Hematopoietic multipotent progenitor cell treated with erythropoietin and hydrocortisone succinate and interleukin-3 and kit ligand, for 8 days (in vitro differentiated cells): ENCODE data around the gene SLCO2B1.
"Not testable (repeated sequence)": the region's sequence is repeated elsewhere in the genome, so short reads cannot be mapped to it uniquely, and the experiment has no call there.

ENCODE experiments used
- DNase-seq: peaks from one replicate; pipeline ENCODE4 v3.0.0-alpha.2; 2015

SLCO2B1 gene, protein sequence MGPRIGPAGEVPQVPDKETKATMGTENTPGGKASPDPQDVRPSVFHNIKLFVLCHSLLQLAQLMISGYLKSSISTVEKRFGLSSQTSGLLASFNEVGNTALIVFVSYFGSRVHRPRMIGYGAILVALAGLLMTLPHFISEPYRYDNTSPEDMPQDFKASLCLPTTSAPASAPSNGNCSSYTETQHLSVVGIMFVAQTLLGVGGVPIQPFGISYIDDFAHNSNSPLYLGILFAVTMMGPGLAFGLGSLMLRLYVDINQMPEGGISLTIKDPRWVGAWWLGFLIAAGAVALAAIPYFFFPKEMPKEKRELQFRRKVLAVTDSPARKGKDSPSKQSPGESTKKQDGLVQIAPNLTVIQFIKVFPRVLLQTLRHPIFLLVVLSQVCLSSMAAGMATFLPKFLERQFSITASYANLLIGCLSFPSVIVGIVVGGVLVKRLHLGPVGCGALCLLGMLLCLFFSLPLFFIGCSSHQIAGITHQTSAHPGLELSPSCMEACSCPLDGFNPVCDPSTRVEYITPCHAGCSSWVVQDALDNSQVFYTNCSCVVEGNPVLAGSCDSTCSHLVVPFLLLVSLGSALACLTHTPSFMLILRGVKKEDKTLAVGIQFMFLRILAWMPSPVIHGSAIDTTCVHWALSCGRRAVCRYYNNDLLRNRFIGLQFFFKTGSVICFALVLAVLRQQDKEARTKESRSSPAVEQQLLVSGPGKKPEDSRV

DNA sequence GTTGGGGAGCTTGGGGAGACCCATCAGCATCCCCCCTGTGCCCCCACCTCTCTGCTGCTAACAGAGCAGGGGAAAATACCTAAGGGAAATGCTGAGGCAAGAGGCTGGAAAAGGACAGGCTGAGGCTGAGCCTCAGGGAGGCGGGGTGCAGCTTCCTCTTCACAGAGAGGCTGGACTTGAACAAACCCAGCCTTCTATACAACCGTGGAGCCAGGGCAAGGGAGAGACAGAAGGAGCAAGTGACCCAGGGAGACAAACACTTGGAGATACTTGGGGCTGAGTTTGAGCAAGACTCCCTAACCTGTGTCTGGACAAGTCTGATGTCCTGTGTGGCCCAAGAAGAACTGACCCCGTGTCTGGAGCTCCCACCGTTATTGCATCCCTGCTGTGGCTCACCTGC is at the start of gene SLCO2B1:
Gene SLCO2B1 (plus strand): TSS at position 229 of the 400 bp plus-strand sequence. CDS start 275 bp downstream, outside the sequence.
- no peak for DNase-seq

DNA sequence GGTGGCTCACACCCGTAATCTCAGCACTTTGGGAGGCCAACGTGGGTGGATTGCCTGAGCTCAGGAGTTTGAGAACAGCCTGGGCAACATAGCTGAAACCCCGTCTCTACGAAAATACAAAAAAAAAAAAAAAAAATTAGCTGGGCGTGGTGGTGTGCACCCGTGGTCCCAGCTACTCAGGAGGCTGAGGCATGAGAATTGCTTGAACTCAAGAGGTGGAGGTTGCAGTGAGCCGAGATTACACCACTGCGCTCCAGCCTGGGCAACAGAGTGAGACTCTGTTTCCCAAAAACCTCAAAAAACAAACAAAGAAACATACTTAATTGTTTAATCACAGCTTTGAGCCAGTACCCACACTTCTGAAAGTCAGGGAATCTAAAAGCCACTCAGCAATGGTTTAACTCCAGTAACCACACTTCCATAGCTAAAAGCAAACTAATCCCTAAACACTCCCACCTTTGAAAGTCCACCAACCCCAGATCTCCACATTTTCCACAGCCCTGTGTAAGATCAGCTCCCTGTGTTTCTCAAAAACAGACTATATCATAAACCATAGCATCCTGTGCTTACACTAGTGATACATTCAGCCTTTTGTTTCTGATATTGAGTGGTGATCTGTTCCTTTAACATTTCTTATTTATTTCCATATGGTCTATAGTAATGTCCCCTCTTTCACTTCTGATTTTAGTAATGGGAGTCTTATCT is 49.3 kb upstream of the SLCO2B1 start:
- DNase-seq, result no peak

DNA sequence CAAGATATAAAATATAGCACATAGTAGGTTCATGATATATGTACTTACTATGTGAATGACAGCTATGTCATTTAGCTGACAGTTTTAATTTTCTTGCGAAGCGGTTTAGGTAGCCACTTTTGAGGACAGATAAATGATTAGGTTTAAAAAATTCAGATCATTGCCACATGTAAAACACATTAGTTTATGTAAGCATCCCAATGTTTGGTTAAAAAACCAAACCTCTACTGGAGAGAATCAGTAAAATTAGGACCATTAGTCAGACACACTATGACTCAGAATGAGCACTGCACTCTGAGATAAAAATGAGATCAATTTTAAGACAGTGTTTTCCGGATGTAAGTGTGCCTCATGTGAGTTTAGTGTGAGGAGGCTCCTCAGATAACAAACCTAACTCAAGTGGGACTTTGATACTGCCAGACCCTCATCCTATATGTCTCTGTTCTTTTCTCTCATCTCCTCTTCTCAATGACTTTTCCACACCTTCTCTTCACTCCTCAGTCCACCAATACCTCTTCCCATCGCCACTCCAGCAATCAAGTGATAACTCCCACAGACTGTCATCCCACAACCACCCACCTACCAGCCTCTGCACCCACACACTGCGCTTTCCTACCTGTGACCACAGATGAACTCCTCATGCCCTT is 47.4 kb upstream of the SLCO2B1 start:
- peak; percentile 85 for DNase-seq

DNA sequence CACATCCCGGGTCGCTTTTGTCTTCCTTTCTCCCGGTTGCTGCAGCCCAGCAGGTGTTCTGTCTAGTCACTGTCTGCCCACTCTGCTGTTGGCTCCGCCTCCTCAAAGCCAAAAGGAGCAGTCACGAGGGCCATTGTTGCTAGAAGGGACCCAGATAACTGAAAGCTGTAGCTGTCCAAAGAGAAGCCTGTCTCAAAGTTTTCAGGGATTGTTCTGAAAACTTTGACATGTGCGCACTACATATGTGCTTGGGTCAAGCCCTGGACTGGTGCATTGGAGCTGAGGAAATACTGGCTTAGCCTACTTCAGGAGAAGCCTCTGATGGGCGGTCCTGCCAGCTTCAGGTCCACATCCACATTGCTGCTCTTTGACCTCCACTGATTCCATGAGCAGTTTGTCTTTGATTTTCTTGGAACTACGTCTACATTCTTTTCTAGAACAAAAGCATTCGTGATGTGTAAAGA is 45.4 kb upstream of the SLCO2B1 start:
- peak; percentile 67 for DNase-seq

DNA sequence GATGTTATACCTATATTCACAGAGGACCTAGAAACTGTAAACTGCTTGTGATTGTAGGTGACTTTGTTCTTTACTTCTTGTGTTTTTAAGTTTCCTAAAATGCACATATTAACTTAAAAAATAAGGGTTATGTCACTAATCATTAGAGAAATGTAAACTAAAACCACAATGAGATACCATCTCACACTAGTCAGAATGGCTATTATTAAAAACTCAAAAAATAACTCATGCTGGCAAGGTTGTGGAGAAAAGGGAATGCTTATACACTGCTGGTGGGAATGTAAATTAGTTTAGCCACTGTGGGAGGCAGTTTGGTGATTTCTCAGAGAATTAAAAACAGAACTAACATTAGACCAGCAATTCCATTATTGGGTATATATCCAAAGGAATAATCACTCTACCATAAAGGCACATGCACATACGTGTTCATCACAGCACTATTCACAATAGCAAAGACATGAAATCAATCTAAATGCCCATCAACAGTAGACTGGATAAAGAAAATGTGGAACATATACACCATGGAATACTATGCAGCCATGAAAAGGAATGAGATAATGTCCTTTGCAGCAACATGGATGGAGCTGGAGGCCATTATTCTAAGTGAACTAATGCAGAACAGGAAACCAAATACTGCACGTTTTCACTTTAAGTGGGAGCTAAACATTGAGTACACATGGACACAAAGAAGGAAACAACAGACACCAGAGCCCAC is 44.8 kb upstream of the SLCO2B1 start:
- DNase-seq, result not testable (repeated sequence)

DNA sequence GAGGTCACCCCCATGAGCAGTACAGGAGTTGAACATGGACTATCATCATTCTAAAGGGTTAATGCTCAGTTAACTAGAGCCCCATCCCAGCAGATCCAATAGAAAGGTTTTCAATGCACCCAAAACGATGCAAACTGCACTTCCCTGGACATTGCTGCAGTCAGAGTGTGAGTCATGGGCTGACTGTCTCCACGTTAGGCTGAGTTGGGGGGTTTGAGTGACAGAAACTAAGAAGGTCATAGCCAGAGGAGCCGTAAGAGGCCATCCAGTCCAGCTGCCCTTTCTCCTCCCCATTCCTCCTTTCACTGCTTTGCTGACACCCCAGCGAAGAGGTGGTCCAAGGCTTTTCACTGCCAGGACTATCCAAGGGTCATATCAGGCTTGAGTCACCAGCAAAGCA is 43.7 kb upstream of the SLCO2B1 start:
- DNase-seq, result no peak

DNA sequence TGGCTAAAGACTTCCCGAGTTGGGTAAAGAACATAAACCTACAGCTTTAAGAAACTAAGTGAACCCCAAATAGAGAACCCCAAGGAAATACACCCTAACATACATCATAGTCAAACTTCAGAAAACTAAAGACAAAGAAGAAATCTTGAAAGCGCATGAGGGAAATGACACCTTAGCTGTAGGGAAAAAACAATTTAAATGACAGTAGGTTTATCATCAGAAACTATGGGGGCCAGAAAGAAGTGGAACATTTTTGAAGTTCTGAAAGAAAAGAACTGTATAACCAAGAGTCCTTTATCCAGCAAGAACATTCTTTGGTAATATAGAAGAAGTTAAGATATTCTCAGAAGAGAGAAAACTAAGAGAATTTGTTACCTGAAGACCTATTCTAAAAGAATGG is 38.7 kb upstream of the SLCO2B1 start:
- DNase-seq, result no peak

DNA sequence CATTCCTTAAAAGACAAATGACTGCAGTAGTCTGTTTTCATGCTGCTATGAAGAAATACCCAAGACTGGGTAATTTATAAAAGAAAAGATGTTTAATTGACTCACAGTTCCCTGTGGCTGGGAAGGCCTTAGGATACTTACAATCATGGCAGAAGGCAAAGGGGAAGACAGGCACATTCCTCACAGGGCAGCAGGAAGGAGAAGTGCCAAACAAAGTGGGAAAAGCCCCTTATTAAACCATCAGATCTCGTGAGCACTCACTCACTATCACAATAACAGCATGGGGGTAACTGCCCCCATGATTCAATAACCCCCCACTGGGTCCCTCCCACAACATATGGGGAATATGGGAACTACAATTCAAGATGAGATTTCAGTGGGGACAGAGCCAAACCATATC is 37.9 kb upstream of the SLCO2B1 start:
- DNase-seq, result no peak

DNA sequence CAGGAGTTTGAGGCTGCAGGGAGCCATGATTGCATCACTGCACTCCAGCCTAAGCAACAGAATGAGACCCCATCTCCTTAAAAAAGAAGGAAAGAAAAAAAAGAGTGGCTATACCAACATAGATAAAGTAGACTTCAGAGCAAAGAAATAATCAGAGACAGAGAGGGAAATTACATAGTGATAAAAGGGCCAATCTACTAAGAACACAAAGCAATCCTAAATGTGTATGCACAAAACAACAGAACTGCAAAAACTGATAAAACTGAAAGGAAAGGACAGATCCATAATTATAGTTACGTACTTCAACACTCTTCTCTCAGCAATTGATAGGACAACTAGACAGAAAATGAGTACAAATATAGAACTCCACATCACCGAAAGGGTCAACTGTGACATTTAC is 36.4 kb upstream of the SLCO2B1 start:
- no peak for DNase-seq

DNA sequence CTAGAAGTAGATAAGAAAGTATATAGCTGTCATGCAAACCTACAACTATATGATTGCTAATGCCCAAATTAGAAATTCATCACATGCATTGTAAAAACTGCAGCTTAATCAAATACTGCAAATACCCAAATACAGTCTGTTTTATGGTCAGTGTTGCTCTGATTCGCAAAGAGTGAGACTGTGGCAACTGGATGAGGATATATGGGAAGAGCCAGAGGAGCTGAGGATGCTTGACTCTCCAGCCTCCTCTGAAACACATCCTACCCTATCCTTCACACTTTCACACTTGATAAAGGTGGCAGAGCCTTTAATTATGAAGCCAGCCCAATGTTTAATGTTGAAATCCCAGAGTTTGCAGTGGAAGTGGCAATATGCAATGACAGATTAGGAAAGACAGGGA is 32.3 kb upstream of the SLCO2B1 start:
- no peak for DNase-seq

DNA sequence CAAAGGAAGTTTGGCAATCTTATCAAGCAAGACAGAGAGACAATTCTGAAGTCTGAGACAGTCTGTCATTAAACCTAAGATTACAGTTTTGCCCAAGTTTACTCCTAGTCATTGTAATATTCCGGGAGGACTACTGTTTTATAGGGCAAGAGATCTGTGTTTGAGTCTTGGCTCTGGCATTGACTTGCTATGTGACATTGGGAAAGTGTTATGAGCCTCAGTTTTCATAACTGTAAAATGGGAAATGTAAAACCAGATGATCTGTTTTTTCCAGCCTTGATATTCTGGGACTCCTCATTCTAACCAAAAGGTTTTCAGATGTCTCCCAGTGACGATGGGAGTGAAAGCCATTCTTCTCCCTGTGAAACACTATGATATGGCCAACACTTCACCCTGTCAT is 24.3 kb upstream of the SLCO2B1 start:
- DNase-seq, result no peak

DNA sequence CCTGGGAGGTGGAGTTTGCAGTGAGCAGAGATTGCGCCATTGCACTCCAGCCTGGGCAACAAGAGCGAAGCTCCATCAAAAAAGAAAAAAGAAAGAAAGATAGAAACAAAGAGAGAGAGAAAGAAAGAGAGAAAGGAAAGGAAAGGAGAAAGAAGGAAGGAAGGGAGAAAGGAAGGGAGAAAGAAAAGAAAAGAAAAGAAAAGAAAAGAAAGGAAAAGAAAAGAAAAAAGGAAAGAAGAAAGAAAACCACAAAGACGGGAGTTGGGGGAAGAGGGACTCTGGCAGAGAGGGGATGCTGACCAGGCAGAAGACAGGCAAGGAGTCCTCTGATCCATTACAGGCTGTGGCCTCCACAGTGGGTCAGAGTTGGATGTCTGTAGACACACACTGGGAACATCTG is 18.8 kb upstream of the SLCO2B1 start:
- DNase-seq, result no peak

DNA sequence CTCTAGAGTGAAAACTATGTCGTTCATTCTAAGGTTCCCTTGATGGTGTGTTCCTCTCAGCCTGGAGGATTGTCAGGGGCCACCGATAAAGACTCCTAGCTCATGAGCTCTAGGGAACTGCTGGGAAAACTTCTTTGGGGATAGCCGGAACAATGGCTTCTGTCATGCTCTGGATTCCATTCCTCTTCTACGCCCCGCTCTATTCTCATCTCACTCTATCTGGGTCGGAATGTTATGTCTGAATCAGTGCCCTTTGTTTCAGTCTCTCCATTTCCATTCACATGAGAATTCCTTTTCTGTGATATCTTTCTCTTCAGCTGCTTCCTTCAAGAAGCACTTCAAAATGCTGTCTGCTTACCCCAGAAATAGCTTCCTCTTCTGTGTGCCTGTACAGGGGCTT is 16.9 kb upstream of the SLCO2B1 start:
- no peak for DNase-seq

DNA sequence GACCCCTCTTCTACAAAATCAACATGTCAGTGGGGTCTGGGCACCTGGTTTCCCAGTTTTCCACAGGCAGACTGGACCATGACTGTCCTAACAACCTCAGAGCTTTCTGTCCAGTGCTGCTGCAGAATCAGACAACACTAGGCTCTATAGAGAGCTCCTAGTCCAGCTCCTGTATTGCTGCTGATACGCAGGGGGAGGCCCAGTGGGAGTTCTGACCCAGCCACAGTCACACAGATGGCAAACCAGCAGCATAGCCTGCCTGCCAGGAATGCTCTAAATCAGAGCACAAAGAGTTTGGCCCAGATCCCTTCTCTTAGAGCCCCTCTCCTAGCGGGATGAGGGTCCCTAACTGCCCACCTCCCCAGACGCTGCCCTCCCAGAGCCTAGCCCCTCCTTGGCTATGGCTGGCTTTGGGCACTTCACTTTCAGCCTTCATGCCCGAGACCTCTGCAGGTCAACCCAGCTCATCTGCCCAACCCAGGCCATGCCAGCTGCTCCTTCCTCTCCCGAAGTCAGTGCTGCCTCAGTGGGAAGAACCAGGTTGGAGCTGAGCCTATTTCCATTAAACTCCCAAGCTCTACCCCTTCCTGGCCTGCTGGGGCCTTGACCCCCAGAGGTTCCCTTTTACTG is 15.8 kb upstream of the SLCO2B1 start:
- no peak for DNase-seq

DNA sequence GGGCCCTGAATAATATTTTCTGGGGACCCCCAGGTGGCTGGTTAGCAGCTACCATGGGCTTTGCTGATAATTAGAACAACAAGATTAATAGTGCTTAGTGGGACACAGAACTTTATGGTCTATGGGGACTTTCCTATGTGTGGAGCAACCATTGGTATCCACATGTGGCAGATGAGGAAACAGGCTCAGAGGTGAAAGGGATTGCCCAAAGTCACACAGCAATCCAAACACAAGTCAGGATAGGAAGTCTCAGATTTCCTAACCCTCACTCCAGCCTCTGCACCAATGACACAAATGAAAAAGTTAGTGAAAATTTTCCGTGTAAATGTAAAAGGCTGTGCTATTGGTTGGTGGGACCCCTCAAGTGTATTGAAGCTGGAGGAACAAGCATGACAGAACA is 15.3 kb upstream of the SLCO2B1 start:
- no peak for DNase-seq

DNA sequence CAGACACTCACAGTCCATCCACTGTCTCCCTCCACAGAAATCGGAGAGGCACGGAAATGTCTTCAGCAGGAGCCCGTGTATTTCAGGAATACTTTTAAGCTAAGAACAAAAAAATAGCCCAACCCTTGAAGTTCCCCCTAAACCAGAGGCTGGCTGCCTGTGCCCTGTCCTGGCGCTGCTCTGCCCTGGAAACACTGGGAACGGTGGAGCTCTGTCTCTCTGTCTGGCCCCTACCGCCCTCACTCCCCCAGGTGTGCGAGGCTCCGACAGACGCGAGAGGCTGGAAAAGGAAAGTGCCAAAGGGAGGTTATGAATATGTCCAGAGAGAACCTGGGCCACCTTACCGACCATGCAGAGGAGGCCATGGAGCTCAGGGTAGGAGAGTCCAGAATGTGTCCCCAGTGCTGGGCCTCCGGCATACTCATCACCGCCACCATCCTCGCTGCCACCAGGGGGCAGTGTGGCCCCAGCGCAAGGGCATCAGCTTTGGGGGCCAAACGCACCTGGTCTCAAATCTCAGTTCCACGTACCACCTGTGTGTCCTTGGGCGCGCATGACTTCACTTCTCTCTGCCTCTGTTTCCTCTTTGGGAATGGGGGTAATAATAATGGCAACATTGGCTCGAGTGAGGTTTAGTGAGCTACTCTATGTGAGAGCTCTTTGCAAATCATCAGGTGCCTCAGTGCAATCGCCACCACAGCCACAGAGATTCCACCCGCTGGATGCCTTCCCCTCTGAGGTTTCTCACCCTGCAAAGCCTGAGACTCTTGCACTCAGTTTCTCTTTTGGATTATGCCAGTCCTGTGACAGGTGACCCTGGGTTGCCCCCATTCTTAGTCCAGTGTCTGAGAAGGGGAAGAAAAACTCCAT is 10.4 kb upstream of the SLCO2B1 start:
- peak; percentile 45 for DNase-seq

DNA sequence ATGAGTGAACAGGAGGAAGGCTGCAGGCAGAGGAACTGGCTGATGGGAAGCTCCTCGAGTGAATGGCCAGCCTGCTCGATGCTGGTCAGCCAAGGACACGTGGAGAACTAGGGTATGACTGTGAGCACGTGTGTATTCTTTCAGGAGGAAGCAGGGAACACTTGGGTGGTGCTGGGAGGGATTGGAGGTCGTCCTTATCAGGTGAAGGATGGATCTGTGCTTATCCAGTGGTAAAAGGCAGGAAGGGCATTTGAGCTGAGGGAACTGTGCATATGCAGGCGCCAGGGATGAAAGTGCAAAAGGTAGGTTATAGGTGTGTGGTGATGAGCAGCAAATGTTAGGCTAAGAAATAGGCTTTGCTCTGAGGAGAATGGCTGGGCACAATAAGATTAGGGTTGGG is 9.7 kb upstream of the SLCO2B1 start:
- no peak for DNase-seq

DNA sequence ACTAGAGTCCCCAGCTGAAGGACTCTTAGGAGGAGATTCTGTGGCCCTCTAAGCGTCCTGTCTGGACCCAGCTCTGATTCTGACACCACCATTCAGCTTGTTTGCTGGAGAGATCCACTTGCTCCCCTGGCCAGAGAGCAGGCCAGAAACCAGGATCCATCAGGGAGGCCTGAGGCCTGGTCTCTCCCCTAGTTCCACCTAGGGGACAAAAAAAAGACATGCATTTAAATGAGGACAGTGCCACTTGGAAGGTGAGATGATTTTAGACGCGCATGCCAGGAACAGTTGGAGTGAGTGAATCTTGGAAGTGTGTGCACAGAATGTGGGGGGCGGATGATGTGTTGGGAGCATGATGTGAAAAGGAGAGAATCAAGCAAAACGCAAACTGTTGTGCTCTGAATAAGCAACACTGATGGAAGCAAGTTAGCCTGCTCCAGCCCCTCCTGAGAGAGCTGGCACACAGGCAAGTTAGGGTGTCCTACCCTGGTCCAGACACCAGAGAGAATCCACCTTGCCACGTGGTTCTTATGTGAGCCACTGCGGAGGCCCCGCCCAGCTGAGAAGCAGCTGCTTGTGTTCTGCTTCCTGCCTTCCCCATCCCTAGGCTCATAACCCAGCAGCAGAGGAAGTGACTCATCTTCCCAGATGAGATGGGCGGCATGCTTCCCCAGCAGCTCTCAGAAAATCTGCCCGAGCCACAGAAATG is 8.0 kb upstream of the SLCO2B1 start:
- DNase-seq, result peak; percentile 77

DNA sequence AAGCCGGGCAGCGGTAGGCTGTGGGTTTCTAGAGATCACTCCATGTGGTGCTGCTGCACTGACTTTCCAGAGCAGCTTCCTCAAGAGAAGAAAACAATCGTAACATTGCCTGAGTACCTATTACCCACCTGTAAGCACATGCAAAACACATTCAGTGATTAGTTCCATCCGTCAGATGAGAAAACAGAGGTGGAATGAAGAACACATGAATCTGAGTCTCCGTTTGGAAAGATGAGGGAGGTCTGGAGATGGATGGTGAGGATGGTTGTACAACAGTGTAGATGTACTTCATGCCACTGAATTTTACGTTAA is 7.5 kb upstream of the SLCO2B1 start:
- no peak for DNase-seq

DNA sequence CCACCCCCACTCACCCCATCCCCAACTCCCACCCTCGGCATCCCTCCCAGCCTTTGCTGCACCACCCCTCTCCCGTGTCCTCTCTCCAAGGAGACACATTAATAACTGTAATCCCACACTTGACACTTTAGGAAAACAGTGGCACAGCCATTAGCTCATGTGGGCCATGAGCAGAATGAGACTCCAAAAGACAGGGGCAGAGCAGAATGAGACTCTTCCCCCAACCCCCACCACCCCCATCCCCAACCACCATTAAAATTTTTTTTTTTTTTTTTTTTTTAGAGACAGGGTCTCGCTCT is 6.2 kb upstream of the SLCO2B1 start:
- no peak for DNase-seq
